Large intestine (tissue), 3 donors: ENCODE results near the gene CACNA1C. TPM values are rescaled to one million over a fixed set of nuclear protein-coding genes. Genes with fewer than 3 reads are reported as not detected.

Experiments used
- DNase-seq, 2 donors: peaks; one replicate each; pipeline versions ENCODE4 v3.0.0 to v3.0.0-alpha.2; 2013
- H3K27ac ChIP-seq: one replicate; pipeline ENCODE4 v1.5.1; 2013; ENCODE audit warnings: low read length
- H3K27me3 ChIP-seq: 2 replicates; pipeline ENCODE4 v1.6.1; 2013; ENCODE audit warnings: low read length; ENCODE audit not compliant: control insufficient read depth, insufficient read depth
- H3K36me3 ChIP-seq: 2 replicates; pipeline ENCODE4 v1.6.1; 2013; ENCODE audit warnings: low read length; ENCODE audit not compliant: control insufficient read depth, insufficient read depth
- H3K4me1 ChIP-seq: one replicate; pipeline ENCODE4 v1.6.1; 2013; ENCODE audit warnings: low read length; ENCODE audit not compliant: control insufficient read depth, insufficient read depth
- H3K4me3 ChIP-seq: one replicate; pipeline ENCODE4 v1.5.1; 2013; ENCODE audit warnings: low read length
- H3K9me3 ChIP-seq: one replicate; pipeline ENCODE4 v1.6.1; 2013; ENCODE audit warnings: mild to moderate bottlenecking, low read depth, low read length, moderate library complexity; ENCODE audit not compliant: control insufficient read depth
- WGBS: methylation state at CpG from one replicate; pipeline ENCODE4 v1.1.5; 2013; ENCODE audit warnings: low lambda C conversion rate; ENCODE audit not compliant: insufficient coverage; 5-methylcytosine and 5-hydroxymethylcytosine counted together
- polyA plus RNA-seq: library from polyadenylated mRNA; unstranded; fragments of 120-200 nt; gene quantifications from one replicate; pipeline ENCODE4 v1.2.1, GENCODE V29; 2013

CACNA1C gene
- polyA plus RNA-seq, 1 donor: 5.9 TPM

DNA sequence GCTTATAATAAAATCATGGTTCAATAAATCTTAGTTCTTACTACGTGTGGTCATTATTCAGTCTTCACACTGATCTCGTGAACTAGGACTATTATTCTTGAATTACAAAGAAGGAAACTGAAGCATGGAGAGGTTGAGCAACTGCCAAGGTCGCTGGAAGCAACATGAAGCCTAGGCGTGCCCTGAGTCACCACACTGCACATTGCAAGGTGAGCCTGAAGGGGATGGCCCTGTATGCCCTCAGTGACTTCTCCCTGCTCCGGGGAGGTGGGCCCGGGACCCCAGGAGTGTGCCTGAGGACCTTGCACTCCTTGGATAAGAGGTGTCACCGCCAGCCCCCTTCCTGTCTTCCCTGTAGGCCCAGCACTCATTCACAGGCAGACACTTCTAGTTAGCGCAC, 161.6 kb downstream of the CACNA1C start:
- no peak overlapping the region for H3K4me3 ChIP-seq
- H3K4me1 ChIP-seq: peaks cover 20% of the 10 kb centered on the region
- no peaks in the 10 kb centered on the region for H3K36me3 ChIP-seq
- H3K27me3 ChIP-seq: no peaks in the 10 kb centered on the region
- no peaks in the 10 kb centered on the region for H3K9me3 ChIP-seq
- no peak for DNase-seq
- WGBS: no CpG with 5 or more reads among the region's 8 CpGs
- no peak overlapping the region for H3K27ac ChIP-seq

DNA sequence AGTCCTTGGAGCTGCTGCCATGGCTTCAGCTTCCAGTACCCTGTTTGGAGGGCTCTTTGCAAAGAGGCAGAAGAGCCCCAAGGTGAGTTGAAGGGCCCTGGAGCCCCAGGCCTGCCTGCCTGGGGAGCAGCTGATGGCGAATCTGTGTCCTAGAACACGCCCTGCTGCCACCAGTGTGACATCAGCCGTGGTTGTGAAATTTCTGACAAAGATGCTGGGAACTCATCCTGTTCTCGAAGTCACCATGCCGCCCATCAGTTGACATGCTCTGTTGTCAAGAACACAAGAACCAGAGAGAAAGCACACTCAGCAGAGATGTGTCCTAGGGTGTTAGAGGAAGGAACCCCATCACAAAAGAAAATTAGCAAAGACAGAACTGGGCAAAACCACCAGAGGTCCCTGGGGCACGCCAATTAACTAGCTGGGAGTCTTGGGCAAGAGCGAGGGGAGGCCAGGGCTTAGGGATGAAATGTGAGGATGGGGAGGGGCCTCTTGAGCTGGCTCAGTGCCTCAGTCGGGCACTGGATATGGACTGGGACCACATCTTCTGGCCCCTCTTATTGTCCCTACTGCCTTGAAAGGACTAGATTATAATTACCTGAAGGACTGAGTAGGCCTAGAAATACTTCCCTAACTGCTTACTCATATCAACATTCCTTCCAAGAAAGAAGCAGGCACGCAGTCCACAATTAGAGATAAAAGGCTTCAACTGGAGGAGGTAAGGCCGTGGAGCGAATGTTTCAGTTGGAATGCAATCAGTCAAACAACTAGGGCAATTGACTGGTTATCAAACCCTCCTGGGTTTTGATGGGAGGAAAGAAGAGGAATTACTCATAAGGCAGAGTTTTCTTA, 163.1 kb downstream of the CACNA1C start:
- Histone ChIP-seq H3K4me3 (no peak overlapping the region), H3K27me3 (no peaks in the 10 kb centered on the region), H3K9me3 (no peaks in the 10 kb centered on the region), H3K4me1 (peaks cover 20% of the 10 kb centered on the region), H3K27ac (no peak overlapping the region), H3K36me3 (no peaks in the 10 kb centered on the region)
- DNase-seq: peak in 1 of 2 donors; percentile 34
- 49% methylated on average over 3 of the region's 11 CpGs for WGBS

DNA sequence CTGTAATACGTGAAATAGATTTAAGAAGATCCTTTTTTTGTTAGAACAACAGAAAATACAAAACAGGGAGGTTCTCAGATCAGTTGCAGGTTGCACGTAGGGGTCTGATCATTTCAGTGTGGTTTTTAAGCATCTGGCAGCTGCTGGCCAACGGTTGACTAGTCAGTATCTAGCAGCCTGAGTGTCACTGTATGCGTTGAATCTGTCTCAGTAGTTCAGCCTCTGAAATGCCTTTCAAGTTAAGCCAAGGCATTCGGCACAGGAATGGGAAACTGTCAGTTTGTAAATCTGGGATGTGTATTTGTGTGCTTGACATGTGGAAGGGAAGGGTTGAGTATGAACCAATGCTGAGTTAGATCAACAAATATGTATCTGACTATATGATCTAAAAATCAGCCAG, 165.9 kb downstream of the CACNA1C start:
- H3K27ac ChIP-seq: no peak overlapping the region
- peaks cover 14% of the 10 kb centered on the region for H3K4me1 ChIP-seq
- H3K9me3 ChIP-seq: no peaks in the 10 kb centered on the region
- no peaks in the 10 kb centered on the region for H3K27me3 ChIP-seq
- H3K36me3 ChIP-seq: no peaks in the 10 kb centered on the region
- 100% methylated on average over 1 of the region's 5 CpGs for WGBS
- no peak overlapping the region for H3K4me3 ChIP-seq
- DNase-seq: no peak

DNA sequence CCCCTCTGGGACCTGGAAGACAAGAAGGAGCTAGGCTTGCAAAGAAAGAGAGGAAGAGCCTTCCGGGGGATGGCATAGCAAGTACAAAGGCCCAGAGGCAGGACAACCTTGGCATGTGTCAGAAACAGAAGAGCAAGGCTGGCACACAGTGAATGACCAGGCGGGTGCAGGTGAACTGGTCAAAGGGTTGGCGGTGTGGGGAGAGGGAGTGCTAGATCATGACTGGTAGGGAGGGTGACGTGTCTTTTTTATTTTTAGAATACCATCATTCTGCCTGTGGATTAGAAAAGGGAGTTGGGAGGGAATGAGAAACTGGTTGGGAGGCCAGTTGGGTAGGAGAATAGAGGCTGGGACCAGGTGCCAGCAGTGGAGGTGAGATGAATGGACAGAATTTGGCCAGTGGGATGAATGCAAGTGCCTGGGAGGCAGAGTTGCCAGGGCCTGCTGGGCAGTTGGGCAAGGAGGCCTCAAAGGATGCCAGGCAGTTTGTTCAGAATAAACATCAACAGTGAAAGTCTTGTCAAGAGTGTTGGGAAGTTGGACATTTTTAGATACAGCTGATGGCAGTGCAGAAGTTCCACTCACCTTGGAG, 168.3 kb downstream of the CACNA1C start:
- DNase-seq: no peak
- Histone ChIP-seq H3K4me1 (peaks cover 3% of the 10 kb centered on the region), H3K27ac (no peak overlapping the region), H3K9me3 (no peaks in the 10 kb centered on the region), H3K36me3 (no peaks in the 10 kb centered on the region), H3K4me3 (no peak overlapping the region), H3K27me3 (no peaks in the 10 kb centered on the region)
- 100% methylated on average over 2 of the region's 4 CpGs for WGBS

DNA sequence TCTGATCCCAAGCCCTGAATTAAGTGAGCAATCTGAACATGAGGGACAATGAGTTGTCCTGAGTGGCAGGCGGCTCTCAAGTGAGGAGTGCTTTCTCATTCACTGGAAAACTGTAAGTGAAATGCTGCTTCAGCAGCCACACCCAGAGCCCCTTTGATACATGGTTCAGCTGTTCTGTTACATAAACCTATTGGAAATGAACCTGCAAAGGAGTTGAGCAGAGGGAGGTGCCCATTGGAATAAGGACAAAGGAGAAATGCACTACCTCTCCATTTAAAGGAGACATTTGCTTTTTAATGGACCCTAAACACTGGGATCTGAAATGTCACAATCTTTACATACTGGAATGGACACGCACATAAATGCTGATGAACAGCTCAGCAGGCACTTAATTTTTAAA, 169.9 kb downstream of the CACNA1C start:
- Histone ChIP-seq H3K27ac (no peak overlapping the region), H3K4me3 (no peak overlapping the region), H3K27me3 (no peaks in the 10 kb centered on the region), H3K4me1 (no peaks in the 10 kb centered on the region), H3K9me3 (no peaks in the 10 kb centered on the region), H3K36me3 (no peaks in the 10 kb centered on the region)
- WGBS: no CpG with 5 or more reads among the region's 2 CpGs
- no peak for DNase-seq

DNA sequence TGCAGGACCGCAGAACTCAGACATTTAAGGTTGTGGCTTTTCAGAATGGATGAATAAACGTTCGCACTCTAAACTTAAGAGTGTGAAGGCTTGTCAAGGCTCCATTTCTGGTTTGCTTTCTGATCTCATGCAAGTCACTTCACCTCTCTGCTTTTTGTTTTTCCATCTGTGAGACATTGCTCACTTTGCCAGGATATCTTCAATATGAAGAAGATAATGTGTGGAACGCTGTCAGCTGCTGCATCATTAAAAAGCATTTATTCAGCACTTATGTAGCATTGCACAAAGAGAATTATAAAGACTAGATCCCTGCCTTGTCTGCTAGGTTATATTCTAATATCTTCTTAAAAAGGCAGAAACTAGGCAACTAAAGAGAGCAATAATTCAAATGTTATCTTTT, 172.2 kb downstream of the CACNA1C start:
- DNase-seq: no peak
- WGBS: no CpG with 5 or more reads among the region's 4 CpGs
- Histone ChIP-seq H3K9me3 (peaks cover 3% of the 10 kb centered on the region), H3K4me3 (no peak overlapping the region), H3K27ac (no peak overlapping the region), H3K27me3 (no peaks in the 10 kb centered on the region), H3K36me3 (no peaks in the 10 kb centered on the region), H3K4me1 (no peaks in the 10 kb centered on the region)

DNA sequence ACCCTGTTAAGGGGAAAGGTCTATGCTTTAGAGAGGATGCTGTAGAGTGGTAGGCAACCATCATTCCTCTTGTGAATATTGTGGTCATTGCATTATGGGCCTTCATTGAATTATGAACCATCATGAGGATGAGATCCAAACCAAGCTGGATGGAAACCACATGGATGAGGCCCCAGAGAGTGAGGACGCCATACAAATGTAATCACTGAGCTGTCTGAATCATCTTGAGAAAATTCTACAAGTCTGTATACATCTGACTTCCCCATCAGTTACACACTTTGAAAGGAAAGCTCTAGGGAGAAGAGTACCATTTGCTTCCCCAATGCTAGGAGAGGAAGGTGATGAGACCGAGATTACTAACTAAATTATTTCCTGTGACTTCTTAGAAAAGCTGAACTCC, 172.9 kb downstream of the CACNA1C start:
- Histone ChIP-seq H3K4me1 (peaks cover 2% of the 10 kb centered on the region), H3K4me3 (no peak overlapping the region), H3K9me3 (peaks cover 7% of the 10 kb centered on the region), H3K27me3 (no peaks in the 10 kb centered on the region), H3K27ac (no peak overlapping the region), H3K36me3 (no peaks in the 10 kb centered on the region)
- no CpG with 5 or more reads among the region's 2 CpGs for WGBS
- DNase-seq: no peak

DNA sequence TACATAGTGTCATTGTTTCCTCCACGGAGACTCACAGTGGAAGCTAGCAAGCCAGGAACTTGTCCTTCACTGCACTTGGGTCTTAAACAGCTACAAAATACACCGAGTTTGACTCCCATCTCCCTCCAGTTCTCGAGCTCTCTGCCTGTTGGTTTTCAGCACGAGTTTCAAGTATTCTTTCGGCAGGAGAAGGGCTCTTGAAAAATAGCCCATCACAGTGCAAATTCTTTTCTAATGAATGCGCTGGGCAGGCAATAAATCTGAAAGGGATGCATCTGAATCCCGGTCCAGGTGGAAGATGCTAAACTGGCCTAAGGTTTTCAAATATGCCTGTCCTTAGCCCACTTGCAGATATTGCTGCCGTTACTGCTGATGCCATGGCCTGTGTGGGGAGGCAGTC, 173.9 kb downstream of the CACNA1C start:
- H3K27ac ChIP-seq: no peak overlapping the region
- no peaks in the 10 kb centered on the region for H3K27me3 ChIP-seq
- no peak overlapping the region for H3K4me3 ChIP-seq
- no peaks in the 10 kb centered on the region for H3K36me3 ChIP-seq
- DNase-seq: no peak
- peaks cover 2% of the 10 kb centered on the region for H3K4me1 ChIP-seq
- no CpG with 5 or more reads among the region's 8 CpGs for WGBS
- H3K9me3 ChIP-seq: peaks cover 7% of the 10 kb centered on the region

DNA sequence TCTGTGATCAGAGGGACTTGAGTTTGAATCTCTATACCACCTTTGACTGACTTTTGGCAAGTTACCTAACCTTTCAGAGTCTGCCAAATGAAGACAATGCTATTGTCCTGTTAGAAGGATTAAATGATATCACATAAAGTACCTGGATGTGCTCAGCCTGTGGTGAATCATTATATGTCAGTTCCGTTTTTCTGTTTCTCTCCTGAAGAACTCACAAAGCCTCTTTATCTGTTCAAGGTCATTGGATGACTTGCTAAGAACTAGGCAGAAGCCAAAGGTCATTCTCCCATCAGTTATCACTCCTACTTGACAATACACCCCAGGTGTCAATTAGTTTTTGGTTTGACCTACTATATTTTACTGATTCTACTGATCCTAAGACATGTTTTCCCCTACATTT, 174.6 kb downstream of the CACNA1C start:
- no CpG with 5 or more reads among the region's 1 CpG for WGBS
- H3K36me3 ChIP-seq: no peaks in the 10 kb centered on the region

DNA sequence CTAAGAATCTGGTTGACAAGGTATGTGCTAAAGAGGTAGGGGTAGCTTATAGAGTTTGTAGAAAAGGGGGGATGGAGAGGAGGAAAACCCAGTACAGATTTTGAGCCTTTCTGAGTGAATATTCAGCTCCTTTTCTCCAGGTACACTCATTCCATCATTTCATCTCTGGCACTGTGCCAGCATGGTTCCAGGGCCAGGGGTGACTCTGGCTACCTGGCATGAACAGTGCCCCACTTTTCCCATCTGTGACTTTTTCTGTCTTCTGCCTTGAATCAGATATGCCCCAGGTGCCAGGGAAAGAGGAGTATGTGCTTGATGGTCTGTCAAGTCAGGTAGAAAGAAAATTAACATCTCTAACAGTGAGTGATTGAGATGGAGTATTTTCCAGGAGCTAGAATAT, 175.7 kb downstream of the CACNA1C start:
- no peaks in the 10 kb centered on the region for H3K27me3 ChIP-seq
- DNase-seq: no peak
- H3K9me3 ChIP-seq: peaks cover 7% of the 10 kb centered on the region
- no peak overlapping the region for H3K4me3 ChIP-seq
- no peak overlapping the region for H3K27ac ChIP-seq
- no peaks in the 10 kb centered on the region for H3K36me3 ChIP-seq
- peaks cover 2% of the 10 kb centered on the region for H3K4me1 ChIP-seq

More for the DNA sequence above, 174.6 kb downstream of the CACNA1C start:
- Histone ChIP-seq H3K27ac (no peak overlapping the region), H3K9me3 (peaks cover 7% of the 10 kb centered on the region), H3K4me3 (no peak overlapping the region), H3K27me3 (no peaks in the 10 kb centered on the region), H3K4me1 (peaks cover 2% of the 10 kb centered on the region)
- no peak for DNase-seq
